Ovary (tissue), 9 donors: ENCODE results near the gene FOXO1. TPM values are rescaled to one million over a fixed set of nuclear protein-coding genes. Genes with fewer than 3 reads are reported as not detected.

Source experiments
- DNase-seq, 5 donors: peaks; one replicate each; pipeline ENCODE4 v3.0.0-alpha.2; 2019 to 2020
- H3K27ac ChIP-seq, 2 donors: fragments of 200-600 bp; one replicate each; pipeline versions ENCODE4 v1.5.1 to v1.8.0; 2019 to 2022
- H3K27me3 ChIP-seq: fragments of 200-600 bp; one replicate; pipeline ENCODE4 v1.8.0; 2022
- H3K36me3 ChIP-seq: fragments of 200-600 bp; sonication (generic); one replicate; pipeline ENCODE4 v1.5.1; 2019
- H3K4me1 ChIP-seq: one replicate; pipeline ENCODE4 v1.8.1; 2013; ENCODE audit warnings: mild to moderate bottlenecking, moderate library complexity; ENCODE audit not compliant: insufficient read depth
- H3K4me3 ChIP-seq: fragments of 200-600 bp; sonication (generic); one replicate; pipeline ENCODE4 v1.5.1; 2017
- H3K9me3 ChIP-seq, 2 donors: fragments of 200-600 bp in 1 of 2; sonication (generic) in 1 of 2; one replicate each; pipeline versions ENCODE4 v1.5.1 to v1.8.1; 2013 to 2019; ENCODE audit warnings: mild to moderate bottlenecking in 1 of 2, moderate library complexity in 1 of 2
- CTCF ChIP-seq, 3 donors: fragments of 450-650 bp in 2 of 3; fragments of 200-600 bp in 1 of 3; IDR thresholded peaks; one replicate each; pipeline versions ENCODE4 v1.5.1 to v1.8.0; 2016 to 2022; ENCODE audit warnings: antibody characterized with exemption in 3 of 3, mild to moderate bottlenecking in 1 of 3
- EP300 ChIP-seq: sonication (generic); formaldehyde crosslinking; IDR thresholded peaks from one replicate; pipeline ENCODE4 v1.6.1; 2017; ENCODE audit warnings: antibody characterized with exemption
- POLR2A ChIP-seq: fragments of 450-650 bp; IDR thresholded peaks from one replicate; pipeline ENCODE4 v1.6.1; 2017; ENCODE audit warnings: antibody characterized with exemption, mild to moderate bottlenecking, moderate library complexity
- WGBS, 3 donors: extraction: QIAGEN DNeasy Blood & Tissue Kit in 1 of 3; methylation state at CpG; one replicate each; pipeline versions ENCODE4 v1.1.5 to v1.1.7; 2013 to 2017; 5-methylcytosine and 5-hydroxymethylcytosine counted together
- intact Hi-C, 4 donors: fragments of 100-400 bp; cut with DNase I; formaldehyde crosslinking; loops; one replicate each; pipeline versions ENCODE4 v1.11.0 to v1.15.1; 2022 to 2023
- polyA plus RNA-seq, 2 donors: library from polyadenylated mRNA; stranded (reverse); fragments of 200-250 nt in 1 of 2; fragments of 350-450 nt in 1 of 2; fragmentation: Illumina TruSeq in 1 of 2; extraction: RNeasy Lipid Tissue Mini Kit (QIAGEN cat#74804) in 1 of 2; gene quantifications; one replicate each; pipeline ENCODE4 v1.2.3, GENCODE V29; 2013 to 2014
- total RNA-seq, 7 donors: library from RNA; depleted of rRNA in 2 of 7; stranded (reverse); fragments of >200 nt in 2 of 7; fragmentation: NEBNext Ultra II Directional in 3 of 7; extraction: Animal tissue kit (Norgen Biotek cat#: 25700) in 3 of 7; gene quantifications; one replicate each; pipeline versions ENCODE4 v1.1.0 to v1.2.4, GENCODE V29; 2016 to 2023
- donor health status: DM: no; HTN: no; CAD: no; lungs with moderate emphysema.
- donor health status: DM: no; HTN: no; CAD: no.
- donor health status: Bipolar disorder and iron deficiency.
- donor health status: DM: yes; HTN: yes; CAD: no.
- donor health status: DM: no; HTN: no; CAD: no.
- donor health status: DM: yes; HTN: yes; CAD: no.

FOXO1 gene
- total and polyA plus RNA-seq, 9 donors = 51.5 to 157 (median 107) TPM

- 5 to 16% (median 8%) methylated on average over 1 of the region's 1 CpG for WGBS, 3 donors
- no peak for DNase-seq
- Histone ChIP-seq H3K36me3 (no peaks in the 10 kb centered on the region), H3K4me3 (no peak overlapping the region), H3K9me3 (no peaks in the 10 kb centered on the region), H3K4me1 (peaks cover 23% of the 10 kb centered on the region), H3K27me3 (no peaks in the 10 kb centered on the region), H3K27ac (no peak overlapping the region)
- TF ChIP-seq CTCF (IDR thresholded peaks at IDR 0.05) = no peak
- no peak for TF ChIP-seq POLR2A
- no peak for TF ChIP-seq EP300
- intact Hi-C loops = no loop called here
Observed at GRCh38 chr13:40558656-40559055, 107.8 kb downstream of the FOXO1 start.

- no peak for DNase-seq
- no peaks in the 10 kb centered on the region for H3K36me3 ChIP-seq
- TF ChIP-seq EP300 = no peak
- no peak for TF ChIP-seq POLR2A
- no peaks in the 10 kb centered on the region for H3K9me3 ChIP-seq
- H3K27me3 ChIP-seq = no peaks in the 10 kb centered on the region
- no peak overlapping the region for H3K4me3 ChIP-seq
- H3K27ac ChIP-seq = no peak overlapping the region
- intact Hi-C loops = no loop called here
- peaks cover 23% of the 10 kb centered on the region for H3K4me1 ChIP-seq
Observed at GRCh38 chr13:40556453-40556852, 110.0 kb downstream of the FOXO1 start.

GRCh38 chr13:40553356-40553755 is 113.1 kb downstream of the FOXO1 start:
- WGBS, 3 donors = 48 to 67% (median 48%) methylated on average over 3 of the region's 3 CpGs
- DNase-seq = no peak
- intact Hi-C loops = no loop called here
- H3K4me1 ChIP-seq = peaks cover 27% of the 10 kb centered on the region
- no peaks in the 10 kb centered on the region for H3K36me3 ChIP-seq
- H3K27me3 ChIP-seq = no peaks in the 10 kb centered on the region
- no peaks in the 10 kb centered on the region for H3K9me3 ChIP-seq
- no peak for TF ChIP-seq POLR2A
- no peak for TF ChIP-seq CTCF (IDR thresholded peaks at IDR 0.05)
- peak overlapping the region in 1 of 2 donors; percentile 27 for H3K27ac ChIP-seq
- no peak overlapping the region for H3K4me3 ChIP-seq

GRCh38 chr13:40552895-40553294 is 113.5 kb downstream of the FOXO1 start:
- no peak for DNase-seq
- Histone ChIP-seq H3K27me3 (no peaks in the 10 kb centered on the region), H3K4me3 (no peak overlapping the region), H3K27ac (peak overlapping the region in 1 of 2 donors; percentile 27), H3K36me3 (no peaks in the 10 kb centered on the region), H3K9me3 (no peaks in the 10 kb centered on the region), H3K4me1 (peaks cover 28% of the 10 kb centered on the region)
- TF ChIP-seq EP300 (no peak), CTCF (IDR thresholded peaks at IDR 0.05) (no peak), POLR2A (no peak)
- WGBS, 3 donors = 71 to 78% (median 74%) methylated on average over 6 of the region's 6 CpGs
- intact Hi-C loops = no loop called here

- no peak for DNase-seq
- intact Hi-C loops = no loop called here
- WGBS, 3 donors = 90 to 92% (median 91%) methylated on average over 2 of the region's 2 CpGs
Observed at GRCh38 chr13:40550130-40550529, 116.3 kb downstream of the FOXO1 start.

More at GRCh38 chr13:40550130-40550529, 116.3 kb downstream of the FOXO1 start:
- no peaks in the 10 kb centered on the region for H3K27me3 ChIP-seq
- TF ChIP-seq CTCF (IDR thresholded peaks at IDR 0.05) = no peak
- TF ChIP-seq EP300 = no peak
- no peak for TF ChIP-seq POLR2A
- H3K4me1 ChIP-seq = peaks cover 25% of the 10 kb centered on the region
- no peaks in the 10 kb centered on the region for H3K36me3 ChIP-seq
- H3K27ac ChIP-seq = no peak overlapping the region
- no peaks in the 10 kb centered on the region for H3K9me3 ChIP-seq
- no peak overlapping the region for H3K4me3 ChIP-seq
